DMS114 treated with DMSO at 0.1 percent for 48 hours (cell line): ENCODE measurements around the gene MYMK.
"Not testable (repeated sequence)": the region's sequence is repeated elsewhere in the genome, so short reads cannot be mapped to it uniquely, and the experiment has no call there.

Experiments
- DNase-seq: peaks from one replicate; lab custom pipeline; 2025; ENCODE audit not compliant: unreplicated experiment; lab: John Stamatoyannopoulos, UW

MYMK gene, protein sequence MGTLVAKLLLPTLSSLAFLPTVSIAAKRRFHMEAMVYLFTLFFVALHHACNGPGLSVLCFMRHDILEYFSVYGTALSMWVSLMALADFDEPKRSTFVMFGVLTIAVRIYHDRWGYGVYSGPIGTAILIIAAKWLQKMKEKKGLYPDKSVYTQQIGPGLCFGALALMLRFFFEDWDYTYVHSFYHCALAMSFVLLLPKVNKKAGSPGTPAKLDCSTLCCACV

DNA sequence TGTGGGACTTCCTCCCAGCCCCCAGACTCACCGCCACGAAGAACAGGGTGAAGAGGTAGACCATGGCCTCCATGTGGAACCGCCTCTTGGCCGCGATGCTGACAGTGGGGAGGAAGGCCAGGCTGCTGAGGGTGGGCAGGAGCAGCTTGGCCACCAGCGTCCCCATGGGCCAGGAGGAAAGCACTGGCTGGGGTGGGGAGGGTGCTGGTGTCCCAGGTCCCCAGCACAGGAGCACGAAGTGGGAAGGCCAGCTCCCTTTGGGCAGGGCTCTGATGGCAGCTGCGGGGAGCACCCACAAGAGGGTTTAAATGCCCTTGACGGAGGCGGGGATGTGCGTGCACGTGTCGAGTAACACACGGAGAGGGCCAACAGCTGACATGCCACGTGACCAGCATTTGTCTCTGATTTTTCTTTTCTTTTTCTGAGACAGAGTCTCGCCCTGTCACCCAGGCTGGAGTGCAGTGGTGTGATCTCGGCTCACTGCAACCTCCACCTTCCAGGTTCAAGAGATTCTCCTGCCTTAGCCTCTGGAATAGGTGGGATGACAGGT, at the start of gene MYMK:
TSS of gene MYMK (minus strand) at position 281 of the 550 bp plus-strand sequence. CDS start at position 166, 115 bp downstream.
- DNase-seq = no peak

DNA sequence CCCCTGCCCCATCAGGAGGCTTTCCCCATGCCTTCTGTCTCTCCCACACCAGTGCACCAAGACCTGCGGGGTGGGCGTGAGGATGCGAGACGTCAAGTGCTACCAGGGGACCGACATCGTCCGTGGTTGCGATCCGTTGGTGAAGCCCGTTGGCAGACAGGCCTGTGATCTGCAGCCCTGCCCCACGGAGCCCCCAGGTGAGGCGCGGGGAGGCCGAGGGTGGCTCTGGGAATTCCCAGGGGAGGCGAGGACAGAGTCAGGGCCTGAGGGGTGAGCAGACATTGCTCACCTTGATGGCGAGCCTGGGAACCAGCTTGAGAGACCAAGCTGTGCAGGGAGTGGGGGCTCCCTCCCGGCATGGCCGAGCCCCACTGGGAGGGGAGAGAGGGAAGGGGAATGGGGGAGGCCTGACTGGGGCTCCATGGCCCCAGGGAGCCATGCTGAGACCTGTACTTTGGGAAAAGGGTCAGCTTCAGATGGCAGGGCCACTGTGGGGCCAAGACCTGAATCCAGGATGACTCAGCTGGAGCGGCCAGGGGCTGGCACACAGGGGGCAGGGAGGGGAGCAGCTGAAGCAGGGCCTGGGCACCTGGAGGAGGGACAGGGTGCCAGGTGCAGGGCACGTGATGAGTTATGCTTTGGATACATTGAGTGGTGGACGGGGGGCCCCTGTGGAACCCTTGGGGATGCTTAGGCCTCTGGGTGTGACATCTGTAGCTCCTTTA, 49.2 kb upstream of the MYMK start:
- DNase-seq = no peak

DNA sequence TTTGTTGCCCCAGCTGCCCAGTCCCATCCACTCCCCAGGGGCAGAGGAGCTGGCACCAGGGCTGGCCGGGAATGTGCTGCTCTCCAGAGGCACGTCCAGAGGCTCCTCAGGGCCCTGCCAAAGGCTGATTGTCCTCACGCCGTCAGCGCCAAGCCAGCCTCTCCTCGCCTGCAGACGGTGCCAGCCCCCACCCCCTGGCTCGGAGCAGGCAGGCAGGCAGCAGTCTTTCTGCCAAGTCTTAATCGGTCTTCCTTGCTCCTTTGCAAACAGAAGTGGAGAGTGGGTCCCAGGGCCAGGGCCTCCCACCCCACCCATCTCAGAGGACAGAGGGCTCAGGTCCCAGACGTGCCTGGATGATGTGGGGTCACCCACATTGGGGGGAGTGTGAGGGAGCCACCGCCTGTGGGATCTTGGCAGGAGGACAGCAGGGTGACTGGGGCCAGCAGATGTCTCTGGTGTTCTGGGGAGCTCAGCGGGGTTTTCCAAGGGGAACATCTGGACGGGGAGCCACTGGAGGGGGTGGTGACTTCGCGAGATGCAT, 48.1 kb upstream of the MYMK start:
- no peak for DNase-seq

DNA sequence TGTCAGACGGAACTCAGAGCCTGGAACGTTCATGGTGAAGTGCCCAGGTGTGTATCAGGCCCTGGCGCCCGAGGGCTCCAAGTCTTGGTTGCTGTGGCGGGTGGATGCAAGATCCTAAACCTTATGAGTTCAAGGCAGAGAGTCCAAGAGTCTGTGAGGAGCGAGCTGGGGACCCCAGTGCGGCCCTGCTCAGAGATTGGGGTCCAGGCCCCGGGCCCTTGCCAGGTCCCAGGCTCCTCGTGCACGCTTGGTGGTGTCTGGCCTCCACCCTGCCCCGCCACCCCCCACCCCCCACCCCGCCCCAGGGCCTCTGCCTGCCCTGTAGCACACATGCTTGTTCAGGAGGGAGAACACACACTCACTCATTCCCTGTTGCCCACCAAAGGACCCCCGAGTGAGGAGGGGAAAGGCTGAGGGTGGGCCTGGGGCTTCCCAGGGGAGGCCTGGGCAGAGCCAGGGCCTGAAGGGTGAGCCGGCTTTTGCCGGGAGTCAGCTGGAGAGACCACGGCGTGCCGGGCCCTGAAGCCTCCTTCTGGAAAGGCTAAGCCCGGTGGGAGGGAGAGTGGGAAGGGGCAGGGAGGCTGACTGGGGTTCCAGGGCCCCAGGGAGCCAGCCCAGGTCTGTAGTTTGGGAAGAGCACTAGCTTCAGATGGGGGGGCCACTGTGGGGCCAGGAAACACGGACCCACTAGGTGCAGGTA, 47.3 kb upstream of the MYMK start:
- DNase-seq = no peak

DNA sequence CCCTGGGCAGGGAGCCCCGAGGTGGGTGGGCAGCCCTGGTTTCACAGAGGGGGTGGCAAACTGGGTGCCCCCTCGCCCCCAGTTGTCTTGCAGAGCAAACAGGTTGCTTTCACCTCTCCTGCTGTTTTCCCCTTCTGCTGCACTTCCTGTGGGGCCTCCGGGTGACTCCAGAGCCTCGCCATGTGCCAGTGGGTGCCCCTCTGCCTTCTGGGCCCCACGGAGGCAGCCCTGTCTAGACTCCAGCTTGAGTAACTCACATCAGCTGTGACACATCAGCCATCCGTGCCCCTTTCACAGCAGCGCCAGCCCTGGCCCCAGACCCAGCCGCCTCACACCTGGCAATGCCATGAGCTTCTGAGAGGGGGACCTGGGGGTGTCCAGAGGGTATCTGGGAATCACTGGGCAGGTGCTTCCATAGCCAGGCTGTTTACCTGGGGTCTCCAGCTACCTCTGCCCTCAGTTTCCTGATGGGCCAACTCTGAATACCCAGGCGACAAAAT, 46.7 kb upstream of the MYMK start:
- no peak for DNase-seq

DNA sequence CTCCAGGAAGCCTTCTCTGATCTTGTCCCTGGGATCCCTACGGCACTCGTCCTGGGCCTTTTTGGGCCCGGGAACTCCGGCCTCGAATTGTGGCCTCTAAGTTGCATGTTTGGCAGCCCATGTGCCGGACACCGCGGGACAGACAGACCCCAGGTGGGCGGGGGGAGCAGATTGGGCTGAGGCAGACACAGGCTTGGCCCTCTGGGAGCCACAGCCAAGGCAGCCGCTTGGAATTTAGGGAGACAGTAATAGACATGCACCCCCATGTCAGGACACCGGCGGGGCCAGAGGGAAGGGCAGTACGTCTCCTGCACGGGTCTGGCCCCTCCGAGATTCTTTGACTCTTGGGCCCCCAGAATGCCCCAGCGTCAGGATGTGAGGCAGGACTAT, 45.9 kb upstream of the MYMK start:
- no peak for DNase-seq

DNA sequence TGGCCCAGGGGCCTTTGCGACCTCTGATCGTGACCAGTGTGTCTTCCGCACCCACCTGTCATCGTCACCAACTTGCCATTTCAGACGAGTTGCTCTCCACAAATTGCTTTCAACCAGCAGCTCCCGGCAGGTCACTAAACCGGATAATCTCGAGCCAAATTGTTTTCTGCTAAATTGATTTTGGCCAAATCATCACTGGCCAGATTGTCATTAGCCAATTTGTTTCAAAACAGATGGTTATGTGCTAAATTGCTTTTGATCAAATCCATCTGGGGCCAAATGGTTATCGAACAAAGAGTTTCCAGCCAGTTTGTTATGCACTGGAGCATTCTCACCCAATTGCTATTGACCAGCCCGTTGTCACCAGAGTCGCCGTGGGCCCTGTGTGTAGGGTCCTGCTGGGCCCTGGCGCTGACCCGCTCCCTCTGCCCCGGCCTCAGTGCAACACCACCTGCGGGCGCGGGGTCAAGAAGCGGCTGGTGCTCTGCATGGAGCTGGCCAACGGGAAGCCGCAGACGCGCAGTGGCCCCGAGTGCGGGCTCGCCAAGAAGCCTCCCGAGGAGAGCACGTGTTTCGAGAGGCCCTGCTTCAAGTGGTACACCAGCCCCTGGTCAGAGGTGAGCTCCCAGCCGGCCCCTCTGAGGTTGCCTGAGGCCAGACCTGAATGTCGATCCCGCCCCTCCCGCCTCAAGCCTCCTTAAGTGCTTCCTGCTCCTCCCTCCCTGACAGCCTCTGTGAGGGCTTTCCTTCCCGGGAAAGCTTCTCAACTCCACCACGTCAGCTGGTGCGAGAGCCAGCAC, 45.3 kb upstream of the MYMK start:
- DNase-seq = no peak

DNA sequence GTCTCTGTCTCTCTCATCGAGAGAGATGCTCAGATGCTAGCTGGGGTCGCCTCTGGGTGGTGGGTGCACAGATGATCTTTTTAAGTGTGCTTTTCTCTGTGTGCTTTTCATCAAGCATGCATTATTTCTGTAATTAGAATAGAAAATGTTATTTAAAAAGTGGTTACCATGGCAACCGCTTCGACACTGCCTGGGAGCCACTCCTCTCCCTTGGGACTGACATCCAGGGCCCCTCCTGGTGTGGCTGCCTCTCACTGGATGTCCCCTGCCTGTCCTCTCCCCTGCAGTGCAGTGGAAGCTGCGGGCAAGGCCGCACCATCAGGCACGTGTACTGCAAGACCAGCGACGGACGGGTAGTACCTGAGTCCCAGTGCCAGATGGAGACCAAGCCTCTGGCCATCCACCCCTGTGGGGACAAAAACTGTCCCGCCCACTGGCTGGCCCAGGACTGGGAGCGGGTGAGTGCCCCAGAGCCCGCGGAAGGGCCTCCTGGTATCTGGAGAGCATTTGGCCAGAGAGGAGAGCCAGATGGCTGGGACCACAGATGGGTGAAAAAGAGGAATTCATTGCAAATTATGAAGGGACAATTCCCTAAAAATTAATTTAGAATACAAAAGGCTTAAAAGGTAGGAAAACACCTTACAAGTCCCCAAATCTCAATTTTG, 44.5 kb upstream of the MYMK start:
- DNase-seq = no peak

DNA sequence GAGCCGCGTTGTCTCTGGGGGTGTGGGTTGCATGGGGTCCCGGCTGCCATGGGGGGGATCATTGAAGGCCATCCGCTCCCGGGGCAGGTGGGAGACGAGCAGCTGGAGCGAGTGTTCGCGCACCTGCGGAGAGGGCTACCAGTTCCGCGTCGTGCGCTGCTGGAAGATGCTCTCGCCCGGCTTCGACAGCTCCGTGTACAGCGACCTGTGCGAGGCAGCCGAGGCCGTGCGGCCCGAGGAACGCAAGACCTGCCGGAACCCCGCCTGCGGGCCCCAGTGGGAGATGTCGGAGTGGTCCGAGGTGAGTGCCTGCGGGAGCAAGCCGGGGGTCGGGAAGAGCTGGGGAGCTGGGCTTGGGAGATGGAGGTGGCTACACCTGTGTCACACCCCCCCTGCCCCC, 43.4 kb upstream of the MYMK start:
- DNase-seq = no peak

DNA sequence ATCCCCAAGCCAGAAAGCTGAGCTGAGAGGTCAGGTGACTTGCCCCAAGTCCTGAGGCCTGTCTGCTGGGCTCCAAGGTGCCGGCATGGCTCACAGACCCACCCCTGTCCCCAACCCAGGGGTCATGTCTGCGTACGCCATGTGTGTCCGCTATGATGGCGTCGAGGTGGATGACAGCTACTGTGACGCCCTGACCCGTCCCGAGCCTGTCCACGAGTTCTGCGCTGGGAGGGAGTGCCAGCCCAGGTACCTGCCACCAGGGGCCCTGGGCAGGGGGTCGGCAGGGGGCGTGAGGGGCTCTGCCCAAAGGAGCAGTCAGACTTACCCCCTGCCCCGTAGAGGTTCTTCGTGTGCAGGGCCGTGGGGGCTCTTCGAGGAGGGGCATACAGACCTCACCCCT, 42.1 kb upstream of the MYMK start:
- no peak for DNase-seq

DNA sequence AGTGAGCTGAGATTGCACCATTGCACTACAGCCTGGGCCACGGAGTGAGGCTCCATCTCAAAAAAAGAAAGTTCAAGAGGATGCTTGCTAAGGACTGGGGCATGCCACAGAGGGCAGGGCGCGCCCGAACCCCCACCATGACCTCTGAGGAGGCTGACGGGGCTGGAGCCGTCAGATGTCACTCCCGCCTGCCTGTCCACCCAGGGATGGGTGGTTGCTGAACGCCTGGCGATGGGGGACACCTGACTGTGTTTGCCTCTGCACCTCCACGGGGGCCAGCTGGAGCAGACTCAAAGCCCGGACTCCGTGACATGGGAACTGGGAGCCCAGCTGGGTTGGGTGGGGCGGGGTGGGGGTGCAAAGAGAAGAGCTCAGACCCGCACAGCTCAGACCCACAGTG, 41.6 kb upstream of the MYMK start:
- DNase-seq = no peak

DNA sequence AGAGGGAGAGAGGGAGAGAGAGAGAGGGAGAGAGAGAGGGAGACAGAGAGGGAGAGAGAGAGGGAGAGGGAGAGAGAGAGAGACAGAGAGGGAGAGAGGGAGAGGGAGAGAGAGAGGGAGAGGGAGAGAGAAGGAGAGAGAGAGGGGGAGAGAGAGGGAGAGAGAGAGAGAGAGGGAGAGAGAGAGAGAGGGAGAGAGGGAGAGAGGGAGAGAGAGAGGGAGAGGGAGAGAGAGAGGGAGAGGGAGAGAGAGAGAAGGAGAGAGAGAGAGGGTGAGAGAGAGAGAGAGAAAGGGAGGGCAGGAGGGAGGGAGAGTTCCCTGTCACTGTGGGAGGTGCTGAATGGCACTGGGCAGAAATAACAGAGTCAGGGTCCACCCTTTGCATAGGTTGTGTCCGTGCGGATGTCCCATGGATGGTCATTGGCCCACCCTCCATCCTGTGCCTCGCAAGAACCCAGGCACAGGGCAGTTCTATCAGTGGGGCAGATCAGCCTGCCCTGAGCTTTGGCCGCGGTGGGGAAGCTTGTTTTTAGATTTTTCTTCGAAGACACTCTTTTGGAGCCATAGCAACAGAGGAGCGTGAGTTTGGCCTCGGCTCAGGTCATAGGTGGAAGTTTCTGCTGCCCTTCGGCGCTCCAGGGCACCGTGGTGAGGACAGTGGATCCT, 39.8 kb upstream of the MYMK start:
- no peak for DNase-seq

DNA sequence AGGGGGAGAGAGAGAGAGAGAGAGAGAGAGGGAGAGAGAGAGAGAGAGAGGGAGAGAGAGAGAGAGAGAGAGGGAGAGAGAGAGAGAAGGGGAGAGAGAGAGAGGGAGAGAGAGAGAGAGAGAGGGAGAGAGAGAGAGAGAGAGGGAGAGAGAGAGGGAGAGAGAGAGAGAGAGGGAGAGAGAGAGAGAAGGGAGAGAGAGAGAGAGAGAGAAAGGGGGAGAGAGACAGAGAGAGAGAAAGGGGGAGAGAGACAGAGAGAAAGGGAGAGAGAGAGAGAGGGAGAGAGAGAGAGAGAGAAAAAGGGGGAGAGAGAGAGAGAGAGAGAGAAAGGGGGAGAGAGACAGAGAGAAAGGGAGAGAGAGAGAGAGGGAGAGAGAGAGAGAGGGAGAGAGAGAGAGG, 39.1 kb upstream of the MYMK start:
- not testable (repeated sequence) for DNase-seq

DNA sequence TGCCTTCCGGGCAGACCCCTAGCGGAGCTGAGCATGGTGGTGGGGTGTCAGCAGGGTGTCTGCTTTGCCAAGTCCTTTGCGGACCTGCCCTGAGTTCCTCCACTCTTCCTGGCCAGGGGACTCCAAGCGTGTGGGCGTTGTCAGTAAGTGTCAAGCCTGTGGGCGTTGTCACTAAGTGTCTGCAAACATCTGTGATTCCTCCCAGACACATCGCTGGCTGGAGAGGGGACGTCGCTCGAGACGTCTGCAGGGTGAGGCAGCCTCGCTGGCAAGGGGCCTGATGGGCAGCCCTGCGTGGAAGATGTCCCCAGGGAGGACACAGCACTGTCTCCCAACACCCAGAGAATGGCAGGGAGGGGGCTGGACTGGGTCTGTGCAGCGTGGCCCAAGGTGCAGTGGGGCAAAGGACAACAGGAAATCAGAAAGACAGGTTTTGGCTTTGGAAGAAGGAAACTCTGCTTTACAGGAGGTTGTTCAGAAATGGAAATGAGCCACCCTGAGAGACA, 38.6 kb upstream of the MYMK start:
- no peak for DNase-seq

DNA sequence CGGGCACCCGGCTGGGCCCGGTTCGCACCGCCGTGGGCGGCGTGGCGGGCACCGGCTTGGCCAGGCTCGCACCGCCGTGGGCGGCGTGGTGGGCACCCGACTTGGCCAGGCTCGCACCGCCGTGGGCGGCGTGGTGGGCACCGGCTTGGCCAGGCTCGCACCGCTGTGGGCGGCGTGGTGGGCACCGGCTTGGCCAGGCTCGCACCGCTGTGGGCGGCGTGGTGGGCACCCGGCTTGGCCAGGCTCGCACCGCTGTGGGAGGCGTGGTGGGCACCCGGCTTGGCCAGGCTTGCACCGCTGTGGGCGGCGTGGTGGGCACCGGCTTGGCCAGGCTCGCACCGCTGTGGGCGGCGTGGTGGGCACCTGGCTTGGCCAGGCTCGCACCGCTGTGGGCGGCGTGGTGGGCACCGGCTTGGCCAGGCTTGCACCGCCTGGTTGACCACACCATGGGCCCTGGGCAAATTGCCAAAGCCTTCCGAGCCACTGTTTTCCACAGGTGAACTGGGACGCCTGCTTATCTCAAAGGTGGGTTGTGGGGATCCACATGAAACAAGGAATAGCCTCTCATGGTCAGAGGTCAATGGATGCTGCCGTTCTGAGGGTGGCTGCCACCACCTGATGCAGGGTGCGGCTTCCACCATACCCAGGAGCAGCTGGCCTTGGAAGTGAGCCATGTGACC, 38.0 kb upstream of the MYMK start:
- DNase-seq = no peak

DNA sequence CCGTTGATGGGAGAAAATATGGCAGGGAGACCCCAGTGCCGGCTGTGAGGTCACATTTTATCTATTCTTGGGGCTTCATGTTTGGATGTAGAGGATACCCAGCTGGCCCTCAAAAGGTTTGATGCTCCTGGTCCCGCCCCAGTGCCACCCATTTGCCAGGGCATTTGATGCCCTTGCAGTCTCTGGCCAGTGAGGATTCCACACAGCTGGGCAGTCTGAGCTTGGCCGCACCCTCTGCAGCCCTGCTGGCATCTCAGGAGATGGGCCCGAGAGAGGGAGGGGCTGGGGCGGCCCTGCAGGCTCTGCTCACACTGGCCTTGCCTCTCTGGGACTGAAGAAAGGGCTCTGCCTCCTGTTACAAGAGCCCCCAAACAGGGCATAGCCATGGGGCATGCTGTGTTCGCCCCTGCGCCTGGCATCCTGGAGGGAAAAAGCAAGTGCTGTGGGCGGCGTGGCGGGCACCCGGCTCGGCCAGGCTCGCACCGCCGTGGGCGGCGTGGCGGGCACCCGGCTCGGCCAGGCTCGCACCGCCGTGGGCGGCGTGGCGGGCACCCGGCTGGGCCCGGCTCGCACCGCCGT, 37.3 kb upstream of the MYMK start:
- no peak for DNase-seq

DNA sequence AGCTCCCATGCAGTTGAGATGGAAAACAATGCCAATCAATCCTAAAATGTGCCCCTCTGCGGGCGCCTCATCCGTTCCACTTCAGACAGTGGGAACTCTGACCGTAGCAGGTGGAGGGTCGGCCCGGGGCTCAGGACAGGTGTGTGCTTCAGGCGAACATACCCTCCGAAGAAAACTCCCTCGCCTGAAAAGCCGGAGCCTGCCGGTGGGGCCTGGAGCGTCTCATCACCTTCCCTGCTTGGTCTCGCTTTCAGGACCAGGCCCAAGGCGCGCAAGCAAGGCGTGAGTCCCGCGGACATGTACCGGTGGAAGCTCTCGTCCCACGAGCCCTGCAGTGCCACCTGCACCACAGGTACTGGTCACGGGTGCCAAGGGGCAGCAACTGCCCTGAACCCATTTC, 36.2 kb upstream of the MYMK start:
- DNase-seq = no peak

DNA sequence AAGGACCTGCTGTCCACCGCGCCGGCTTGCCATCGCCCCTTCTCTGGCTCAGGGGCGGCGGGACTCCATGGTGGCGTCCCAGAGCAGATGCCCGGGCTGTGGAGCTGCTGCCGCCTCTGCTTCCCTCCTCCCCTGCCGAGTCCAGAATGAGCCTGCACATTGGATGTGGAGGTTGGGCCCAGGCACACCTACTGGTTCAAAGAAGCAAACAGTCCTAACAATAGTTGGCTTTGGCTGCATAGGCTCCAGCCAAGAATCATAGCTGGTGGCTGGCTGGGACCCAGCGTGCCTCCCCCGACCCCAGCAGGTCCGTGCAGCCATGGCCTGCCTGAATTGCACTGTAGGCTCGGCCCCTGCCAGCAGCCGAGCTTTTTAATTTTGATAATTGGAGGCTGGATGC, 35.6 kb upstream of the MYMK start:
- DNase-seq = no peak
